HG02571 (cell line): ENCODE data around the gene LIME1.

Source experiments
- ATAC-seq: cut with Tn5 transposase; IDR thresholded peaks from one replicate; pipeline ENCODE4 v1.9.1; 2021; ENCODE audit warnings: mild to moderate bottlenecking, moderate library complexity; ENCODE audit not compliant: unreplicated experiment

LIME1 gene

GRCh38 chr20:63696628-63697356 is 39.7 kb upstream of the LIME1 start, which contains the start of gene TNFRSF6B:
Gene TNFRSF6B, plus strand, starts transcription at chr20:63696652. Its CDS starts 116 bp downstream, at chr20:63696768.
- ATAC-seq, result no peak

- ATAC-seq, result no peak
Observed at GRCh38 chr20:63697357-63697867, 39.1 kb upstream of the LIME1 start.

GRCh38 chr20:63697868-63698545 is 38.5 kb upstream of the LIME1 start:
- no peak for ATAC-seq

GRCh38 chr20:63698739-63699465 is 37.6 kb upstream of the LIME1 start:
- ATAC-seq, result no peak

- ATAC-seq, result no peak
Observed at GRCh38 chr20:63699466-63700198, 36.8 kb upstream of the LIME1 start.

GRCh38 chr20:63700199-63701050 is 36.0 kb upstream of the LIME1 start:
- no peak for ATAC-seq

- ATAC-seq, result no peak
Observed at GRCh38 chr20:63701051-63701328, 35.5 kb upstream of the LIME1 start.

GRCh38 chr20:63701329-63702035 is 35.0 kb upstream of the LIME1 start:
- no peak for ATAC-seq

GRCh38 chr20:63702036-63702665 is 34.3 kb upstream of the LIME1 start:
- no peak for ATAC-seq

- no peak for ATAC-seq
Observed at GRCh38 chr20:63702751-63703470, 33.6 kb upstream of the LIME1 start.

- ATAC-seq, result no peak
Observed at GRCh38 chr20:63703471-63703975, 32.9 kb upstream of the LIME1 start.

- no peak for ATAC-seq
Observed at GRCh38 chr20:63703976-63704748, 32.3 kb upstream of the LIME1 start.

GRCh38 chr20:63704749-63705117 is 31.7 kb upstream of the LIME1 start:
- ATAC-seq, result no peak

- no peak for ATAC-seq
Observed at GRCh38 chr20:63705232-63706026, 31.0 kb upstream of the LIME1 start.

- ATAC-seq, result no peak
Observed at GRCh38 chr20:63706027-63706695, 30.3 kb upstream of the LIME1 start.
